T-helper 17 cell (primary cell): ENCODE measurements around the gene PIGL. TPM values are rescaled to one million over a fixed set of nuclear protein-coding genes. Genes with fewer than 3 reads are reported as not detected.
"Not testable (repeated sequence)": the region's sequence is repeated elsewhere in the genome, so short reads cannot be mapped to it uniquely, and the experiment has no call there.

Experiments
- ATAC-seq: fragments of 150-1000 bp; cut with Tn5 transposase; 2 replicates; pipeline ENCODE4 v1.10.0; 2021; ENCODE audit warnings: mild to moderate bottlenecking, moderate library complexity
- DNase-seq, 3 donors: peaks; one replicate each; pipeline versions ENCODE4 v3.0.0 to v3.0.0-alpha.2; 2020 to 2021
- H3K9me3 ChIP-seq: one replicate; pipeline ENCODE4 v1.7.0; 2013; ENCODE audit warnings: low read length, mild to moderate bottlenecking; ENCODE audit not compliant: control insufficient read depth, poor library complexity, severe bottlenecking
- H3K27ac Mint-ChIP-seq: one replicate; pipeline ENCODE4 v1.8.0; 2022; ENCODE audit warnings: mild to moderate bottlenecking, moderate library complexity, mixed read lengths
- H3K27me3 Mint-ChIP-seq: one replicate; pipeline ENCODE4 v1.8.0; 2022; ENCODE audit warnings: mixed read lengths
- H3K36me3 Mint-ChIP-seq: one replicate; pipeline ENCODE4 v1.8.0; 2022; ENCODE audit warnings: low read depth, mixed read lengths
- H3K4me1 Mint-ChIP-seq: one replicate; pipeline ENCODE4 v1.8.0; 2022; ENCODE audit warnings: mild to moderate bottlenecking, mixed read lengths
- H3K4me3 Mint-ChIP-seq: one replicate; pipeline ENCODE4 v1.8.0; 2022; ENCODE audit warnings: mild to moderate bottlenecking, moderate library complexity, mixed read lengths
- total RNA-seq, 4 donors: library from RNA in 2 of 4; stranded (reverse) in 2 of 4; gene quantifications; one replicate each; pipeline ENCODE4 v1.2.3 and lab custom pipeline; 2022 to 2026

PIGL gene
- total RNA-seq, 2 donors from 2014 or later = 54.5 to 69.0 TPM

DNA sequence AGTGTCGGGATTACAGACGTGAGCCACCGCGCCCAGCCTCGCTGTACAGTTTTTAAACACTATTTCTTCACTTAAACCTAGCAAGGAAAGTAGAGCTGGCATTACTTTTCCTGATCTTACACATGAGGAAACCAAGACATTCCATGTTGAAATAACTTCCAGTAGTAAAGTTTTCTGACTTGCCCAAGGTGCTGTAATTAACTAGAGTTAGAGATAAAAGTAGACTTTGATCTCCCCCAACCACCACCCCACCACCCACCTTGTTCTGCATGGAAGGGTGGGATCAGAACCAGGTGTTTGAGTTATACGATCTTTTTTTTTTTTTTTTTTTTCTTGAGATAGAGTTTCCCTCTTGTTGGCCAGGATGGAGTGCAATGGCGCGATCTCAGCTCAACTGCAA lies 89.2 kb downstream of the PIGL start:
- no peak for ATAC-seq
- H3K36me3 Mint-ChIP-seq = peaks cover 9% of the 10 kb centered on the region
- peaks cover 8% of the 10 kb centered on the region for H3K4me1 Mint-ChIP-seq
- no peaks in the 10 kb centered on the region for H3K9me3 ChIP-seq
- H3K27ac Mint-ChIP-seq = no peak overlapping the region
- no peak overlapping the region for H3K4me3 Mint-ChIP-seq
- H3K27me3 Mint-ChIP-seq = no peaks in the 10 kb centered on the region
- DNase-seq = no peak

- peaks cover 10% of the 10 kb centered on the region for H3K4me1 Mint-ChIP-seq
- not testable (repeated sequence) for H3K4me3 Mint-ChIP-seq
Observed at GRCh38 chr17:16312061-16312460, 95.1 kb downstream of the PIGL start.

GRCh38 chr17:16313139-16314090 lies 96.4 kb downstream of the PIGL start:
- no peaks in the 10 kb centered on the region for H3K9me3 ChIP-seq
- H3K36me3 Mint-ChIP-seq = peaks cover 2% of the 10 kb centered on the region
- no peak overlapping the region for H3K27ac Mint-ChIP-seq
- ATAC-seq (no peak), DNase-seq (no peak)
- no peak overlapping the region for H3K4me3 Mint-ChIP-seq
- peaks cover 10% of the 10 kb centered on the region for H3K4me1 Mint-ChIP-seq
- H3K27me3 Mint-ChIP-seq = no peaks in the 10 kb centered on the region

More at GRCh38 chr17:16312061-16312460, 95.1 kb downstream of the PIGL start:
- DNase-seq, ATAC-seq, H3K36me3 Mint-ChIP-seq, H3K27ac Mint-ChIP-seq, H3K9me3 ChIP-seq, H3K27me3 Mint-ChIP-seq: not testable (repeated sequence)

GRCh38 chr17:16314189-16314588 lies 97.2 kb downstream of the PIGL start:
- H3K9me3 ChIP-seq = no peaks in the 10 kb centered on the region
- DNase-seq (no peak), ATAC-seq (no peak)
- Mint-ChIP-seq H3K4me1 (peaks cover 10% of the 10 kb centered on the region), H3K4me3 (no peak overlapping the region), H3K27ac (no peak overlapping the region), H3K36me3 (peaks cover 2% of the 10 kb centered on the region), H3K27me3 (no peaks in the 10 kb centered on the region)

GRCh38 chr17:16314859-16315258 lies 97.8 kb downstream of the PIGL start:
- peaks cover 10% of the 10 kb centered on the region for H3K4me1 Mint-ChIP-seq
- H3K36me3 Mint-ChIP-seq = peaks cover 2% of the 10 kb centered on the region
- no peaks in the 10 kb centered on the region for H3K9me3 ChIP-seq
- H3K27ac Mint-ChIP-seq = no peak overlapping the region
- no peak for DNase-seq
- no peak overlapping the region for H3K4me3 Mint-ChIP-seq
- ATAC-seq = no peak
- no peaks in the 10 kb centered on the region for H3K27me3 Mint-ChIP-seq

- H3K9me3 ChIP-seq = no peaks in the 10 kb centered on the region
- ATAC-seq (no peak), DNase-seq (no peak)
- Mint-ChIP-seq H3K4me3 (no peak overlapping the region), H3K27me3 (no peaks in the 10 kb centered on the region), H3K4me1 (peaks cover 2% of the 10 kb centered on the region), H3K36me3 (peaks cover 2% of the 10 kb centered on the region), H3K27ac (no peak overlapping the region)
Observed at GRCh38 chr17:16319969-16320368, 103.0 kb downstream of the PIGL start.

DNA sequence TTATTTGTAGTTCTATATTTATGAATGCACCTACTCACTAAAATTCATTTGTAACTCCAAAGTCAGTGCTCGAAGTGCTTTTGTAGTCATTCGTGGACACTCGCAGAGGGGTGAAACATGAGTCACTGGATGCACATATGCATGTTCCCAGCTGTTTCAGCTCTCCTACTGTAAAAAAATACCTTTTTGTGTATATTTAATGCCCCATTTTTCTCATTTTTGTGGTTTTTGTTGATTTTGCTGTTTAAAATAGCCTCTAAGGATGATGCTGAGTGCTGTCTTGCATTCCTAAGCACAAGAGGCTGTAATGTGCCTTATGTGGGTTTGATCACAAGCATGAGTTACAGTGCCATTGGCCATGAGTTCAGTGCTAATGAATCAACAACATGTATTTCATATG lies 105.6 kb downstream of the PIGL start:
- ATAC-seq (no peak), DNase-seq (no peak)
- Mint-ChIP-seq H3K27ac (no peak overlapping the region), H3K36me3 (peaks cover 4% of the 10 kb centered on the region), H3K4me1 (no peaks in the 10 kb centered on the region), H3K27me3 (no peaks in the 10 kb centered on the region), H3K4me3 (no peak overlapping the region)
- no peaks in the 10 kb centered on the region for H3K9me3 ChIP-seq

DNA sequence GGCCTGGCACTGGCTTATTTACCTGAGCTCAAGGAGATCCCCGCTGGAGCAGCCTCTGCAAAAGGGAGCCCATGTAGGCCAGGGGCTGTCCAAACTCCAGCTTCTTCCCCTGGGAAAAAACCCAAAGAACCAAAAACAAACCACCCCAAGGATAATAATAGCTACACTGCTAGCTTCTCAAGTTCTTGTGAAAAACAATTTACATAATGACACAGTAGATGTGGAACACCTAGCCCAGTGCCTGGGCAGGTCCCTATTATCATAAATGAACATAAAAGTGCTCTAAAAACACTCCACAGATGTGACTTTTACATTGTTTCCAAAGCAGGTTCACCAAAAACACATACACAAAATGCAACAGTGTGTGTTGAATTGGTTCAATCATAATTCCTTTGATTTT lies 109.0 kb downstream of the PIGL start:
- Mint-ChIP-seq H3K4me3 (no peak overlapping the region), H3K27ac (no peak overlapping the region), H3K27me3 (no peaks in the 10 kb centered on the region), H3K36me3 (peaks cover 4% of the 10 kb centered on the region), H3K4me1 (peaks cover 4% of the 10 kb centered on the region)
- DNase-seq (no peak), ATAC-seq (no peak)
- no peaks in the 10 kb centered on the region for H3K9me3 ChIP-seq

DNA sequence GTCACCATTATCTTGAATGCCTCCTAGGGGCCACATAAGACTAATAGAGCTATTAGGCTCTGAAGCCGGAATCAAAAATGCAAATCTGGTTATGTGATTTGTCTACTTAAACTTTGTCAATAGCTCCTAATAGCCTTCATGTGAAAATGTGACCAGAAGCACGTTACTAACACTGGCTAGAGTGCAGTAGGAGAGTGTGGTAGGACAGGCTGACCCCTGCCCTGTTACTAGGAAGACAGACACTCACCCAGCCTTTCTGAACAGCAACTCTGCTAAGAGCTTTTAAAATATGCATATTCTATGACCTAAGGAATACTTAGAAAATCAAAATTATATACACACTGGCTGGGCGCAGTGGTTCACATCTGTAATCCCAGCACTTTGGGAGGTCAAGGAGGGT lies 110.0 kb downstream of the PIGL start:
- H3K36me3 Mint-ChIP-seq = peaks cover 4% of the 10 kb centered on the region
- no peak overlapping the region for H3K27ac Mint-ChIP-seq
- DNase-seq = no peak
- H3K27me3 Mint-ChIP-seq = no peaks in the 10 kb centered on the region
- no peaks in the 10 kb centered on the region for H3K9me3 ChIP-seq
- peaks cover 4% of the 10 kb centered on the region for H3K4me1 Mint-ChIP-seq
- H3K4me3 Mint-ChIP-seq = no peak overlapping the region
- ATAC-seq = no peak

DNA sequence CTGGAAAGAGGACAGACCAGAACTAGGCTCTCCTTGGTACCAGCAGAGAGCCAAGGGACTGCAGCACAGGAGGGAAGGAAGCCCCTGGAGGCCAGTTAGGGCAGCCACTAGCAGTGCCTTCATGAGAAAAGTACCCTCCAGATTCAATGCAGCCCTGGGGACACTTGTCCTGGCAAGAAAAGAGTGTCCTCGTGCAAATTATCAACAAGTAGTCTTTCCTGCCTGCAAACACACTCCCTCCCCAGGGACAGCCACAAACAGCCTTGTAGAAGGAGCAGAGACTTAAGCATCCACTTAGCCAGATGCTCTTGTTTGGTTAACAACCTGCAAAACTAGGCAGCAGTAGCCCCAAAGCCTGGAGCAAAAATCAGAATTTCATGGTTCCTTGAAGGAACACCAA lies 112.0 kb downstream of the PIGL start:
- peaks cover 2% of the 10 kb centered on the region for H3K36me3 Mint-ChIP-seq
- H3K4me1 Mint-ChIP-seq = peaks cover 4% of the 10 kb centered on the region
- no peaks in the 10 kb centered on the region for H3K9me3 ChIP-seq
- ATAC-seq = no peak
- no peak overlapping the region for H3K27ac Mint-ChIP-seq
- no peaks in the 10 kb centered on the region for H3K27me3 Mint-ChIP-seq
- no peak overlapping the region for H3K4me3 Mint-ChIP-seq
- DNase-seq = no peak

DNA sequence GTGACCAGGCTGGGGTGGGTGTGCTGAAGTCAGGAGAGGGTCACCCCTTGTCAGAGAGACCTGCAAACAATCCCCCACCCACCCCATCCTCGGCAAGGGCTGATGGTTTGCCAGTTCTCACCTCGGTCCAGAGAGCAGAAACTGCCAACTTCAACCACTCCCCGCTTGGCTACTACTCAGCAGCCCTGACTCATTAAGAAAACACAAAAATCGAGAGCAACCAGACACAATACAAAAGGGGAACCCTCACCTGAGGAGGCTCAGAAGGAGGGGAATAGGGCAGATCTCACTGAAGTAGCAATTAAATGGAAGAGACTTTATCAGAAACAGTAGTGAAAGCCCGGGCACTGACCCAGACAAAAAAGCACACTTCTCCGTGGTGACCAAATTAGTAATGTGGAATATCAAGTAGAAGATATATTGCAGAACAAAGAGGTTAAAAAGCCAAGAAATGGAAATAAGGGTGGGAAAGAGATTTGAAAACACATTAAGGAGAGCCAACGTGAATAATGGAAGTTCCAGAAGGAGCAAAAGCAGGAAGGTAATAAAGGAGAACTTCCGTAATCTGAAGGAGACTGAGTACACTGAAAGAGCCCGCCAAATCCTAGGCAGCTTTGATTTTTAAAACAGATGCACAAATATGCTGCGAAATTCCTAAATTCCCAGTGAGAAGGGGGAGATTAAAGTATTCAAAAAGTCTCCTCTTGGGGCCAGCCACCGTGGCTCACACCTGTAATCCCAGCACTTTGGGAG lies 112.7 kb downstream of the PIGL start:
- DNase-seq (no peak), ATAC-seq (no peak)
- no peaks in the 10 kb centered on the region for H3K27me3 Mint-ChIP-seq
- no peaks in the 10 kb centered on the region for H3K9me3 ChIP-seq
- no peak overlapping the region for H3K27ac Mint-ChIP-seq
- peaks cover 4% of the 10 kb centered on the region for H3K4me1 Mint-ChIP-seq
- peaks cover 2% of the 10 kb centered on the region for H3K36me3 Mint-ChIP-seq
- H3K4me3 Mint-ChIP-seq = no peak overlapping the region

GRCh38 chr17:16338391-16338790 lies 121.4 kb downstream of the PIGL start:
- Mint-ChIP-seq H3K36me3 (no peaks in the 10 kb centered on the region), H3K27me3 (no peaks in the 10 kb centered on the region), H3K4me1 (no peaks in the 10 kb centered on the region), H3K4me3 (no peak overlapping the region), H3K27ac (no peak overlapping the region)
- ATAC-seq (no peak), DNase-seq (no peak)
- no peaks in the 10 kb centered on the region for H3K9me3 ChIP-seq

DNA sequence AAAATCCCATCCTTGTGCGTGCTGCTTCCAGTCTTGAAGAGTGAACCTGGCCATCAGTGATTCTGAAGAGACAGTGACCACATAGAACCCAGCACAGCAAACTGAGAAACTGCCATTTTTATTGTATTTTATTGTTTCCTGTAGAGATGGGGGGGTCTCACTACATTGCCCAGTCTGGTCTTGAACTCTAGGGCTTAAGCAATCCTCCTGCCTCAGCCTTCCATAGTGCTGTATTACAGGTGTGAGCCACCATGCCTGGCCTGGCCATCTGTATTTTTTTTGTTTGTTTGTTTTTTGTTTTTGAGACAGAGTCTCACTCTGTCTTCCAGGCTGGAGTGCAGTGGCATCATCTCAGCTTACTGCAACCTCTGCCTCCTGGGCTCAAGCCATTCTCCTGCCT lies 122.4 kb downstream of the PIGL start:
- H3K4me1 Mint-ChIP-seq = peaks cover 2% of the 10 kb centered on the region
- no peak for ATAC-seq
- no peak overlapping the region for H3K27ac Mint-ChIP-seq

More for the DNA sequence above, 122.4 kb downstream of the PIGL start:
- no peaks in the 10 kb centered on the region for H3K9me3 ChIP-seq
- H3K36me3 Mint-ChIP-seq = no peaks in the 10 kb centered on the region
- DNase-seq = no peak
- H3K4me3 Mint-ChIP-seq = no peak overlapping the region
- no peaks in the 10 kb centered on the region for H3K27me3 Mint-ChIP-seq
